ENCODE results near the gene HBEGF.

DNA sequence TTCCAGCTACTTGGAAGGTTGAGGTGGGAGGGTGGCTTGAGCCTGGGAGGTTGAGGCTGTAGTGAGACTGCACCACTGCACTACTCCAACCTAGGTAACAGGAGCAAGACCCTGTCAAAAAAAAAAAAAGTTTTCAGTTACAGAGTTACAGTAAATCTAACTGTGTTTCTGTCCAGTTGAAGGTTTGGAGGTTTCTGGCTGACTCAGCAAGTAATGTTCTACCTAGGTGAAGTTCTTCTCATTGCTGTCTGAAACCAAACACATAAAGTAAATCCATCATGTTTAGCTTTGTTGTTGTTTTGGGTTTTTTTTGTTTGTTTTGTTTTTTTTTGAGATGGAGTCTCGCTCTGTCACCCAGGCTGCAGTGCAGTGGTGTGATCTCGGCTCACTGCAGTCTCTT lies 47.3 kb upstream of the HBEGF start:
- TF ChIP-seq CTCF (IDR thresholded peaks at IDR 0.05; ENCODE audit: low read length) (no peak), EZH2 (optimal IDR thresholded peaks at IDR 0.05; ENCODE audit: low read depth, low read length) (no peak)

All from MM.1S (cell line).